CD14-positive monocyte (primary cell): ENCODE measurements around the gene SOBP. TPM values are rescaled to one million over a fixed set of nuclear protein-coding genes. Genes with fewer than 3 reads are reported as not detected.
A peak's percentile ranks its signal among the peaks of the same experiment; 100 is the strongest.

Experiments
- DNase-seq, 3 donors: peaks; one replicate each; pipeline ENCODE4 v3.0.0-alpha.2; 2011 to 2022
- H2AFZ ChIP-seq: 2 replicates; pipeline ENCODE4 v1.6.0; 2012; ENCODE audit warnings: mild to moderate bottlenecking, low read depth, low read length, inconsistent platforms; ENCODE audit not compliant: insufficient read depth, poor library complexity, severe bottlenecking
- H3K27ac ChIP-seq, 2 donors: 1 replicate in 1 of 2; 2 replicates in 1 of 2; pipeline ENCODE4 v1.5.1; 2012 to 2013; ENCODE audit warnings: low read length in 2 of 2, control low read depth in 1 of 2, inconsistent platforms in 1 of 2, low read depth in 1 of 2, mild to moderate bottlenecking in 1 of 2
- H3K27me3 ChIP-seq, 2 donors: one replicate each; pipeline versions ENCODE4 v1.6.0 to v1.6.1; 2011 to 2013; ENCODE audit warnings: low read length in 2 of 2; ENCODE audit not compliant: control insufficient read depth in 2 of 2, insufficient read depth in 2 of 2
- H3K36me3 ChIP-seq, 2 donors: replicated peaks in 1 of 2; 1 replicate in 1 of 2; 2 replicates in 1 of 2; pipeline versions ENCODE4 v1.5.1 to v1.6.1; 2012 to 2013; ENCODE audit warnings: low read length in 2 of 2, control low read depth in 1 of 2, inconsistent platforms in 1 of 2, mild to moderate bottlenecking in 1 of 2; ENCODE audit not compliant: insufficient read depth in 2 of 2, control insufficient read depth in 1 of 2
- H3K4me1 ChIP-seq, 2 donors: 1 replicate in 1 of 2; 2 replicates in 1 of 2; pipeline versions ENCODE4 v1.5.1 to v1.6.1; 2012 to 2013; ENCODE audit warnings: low read length in 2 of 2, control low read depth in 1 of 2, inconsistent platforms in 1 of 2, mild to moderate bottlenecking in 1 of 2, moderate library complexity in 1 of 2; ENCODE audit not compliant: insufficient read depth in 2 of 2, control insufficient read depth in 1 of 2
- H3K4me2 ChIP-seq: replicated peaks from 2 replicates; pipeline ENCODE3; 2012; ENCODE audit warnings: low read length, moderate library complexity, mild to moderate bottlenecking; ENCODE audit not compliant: poor library complexity, severe bottlenecking; ENCODE audit errors: extremely low read depth
- H3K4me3 ChIP-seq, 3 experiments: fragments of 200-600 bp in 1 of 3; sonication (generic) in 1 of 3; replicated peaks in 1 of 3; 1 replicate in 2 of 3; 2 replicates in 1 of 3; pipeline ENCODE4 v1.5.1; 2011 to 2013; ENCODE audit warnings: low read length in 3 of 3, mild to moderate bottlenecking in 3 of 3, control low read depth in 2 of 3, low read depth in 2 of 3, inconsistent platforms in 1 of 3, moderate library complexity in 1 of 3
- H3K79me2 ChIP-seq: 2 replicates; pipeline ENCODE4 v1.6.0; 2012; ENCODE audit warnings: mild to moderate bottlenecking, control low read depth, inconsistent platforms, low read length, moderate library complexity; ENCODE audit not compliant: insufficient read depth
- H3K9ac ChIP-seq: 2 replicates; pipeline ENCODE4 v1.6.0; 2017; ENCODE audit warnings: low read length, mild to moderate bottlenecking; ENCODE audit not compliant: insufficient read depth, poor library complexity, severe bottlenecking
- H3K9me3 ChIP-seq, 2 donors: replicated peaks in 1 of 2; 1 replicate in 1 of 2; 2 replicates in 1 of 2; pipeline versions ENCODE4 v1.5.1 to v1.6.1; 2012 to 2013; ENCODE audit warnings: low read length in 2 of 2, control low read depth in 1 of 2; ENCODE audit not compliant: control insufficient read depth in 1 of 2, insufficient read depth in 1 of 2
- H4K20me1 ChIP-seq: 2 replicates; pipeline ENCODE4 v1.6.0; 2012; ENCODE audit warnings: mild to moderate bottlenecking, low read length, control low read depth, moderate library complexity; ENCODE audit not compliant: insufficient read depth
- H3K27ac Mint-ChIP-seq, 7 donors: one replicate each; pipeline ENCODE4 v1.8.0; 2020; ENCODE audit warnings: mild to moderate bottlenecking in 7 of 7, mixed read lengths in 7 of 7, moderate library complexity in 6 of 7, inconsistent platforms in 2 of 7
- H3K27me3 Mint-ChIP-seq, 3 donors: one replicate each; pipeline ENCODE4 v1.8.0; 2021 to 2022; ENCODE audit warnings: low read depth in 3 of 3, mild to moderate bottlenecking in 3 of 3, mixed read lengths in 3 of 3, moderate library complexity in 3 of 3, inconsistent platforms in 1 of 3
- H3K36me3 Mint-ChIP-seq, 2 donors: one replicate each; pipeline ENCODE4 v1.8.0; 2020; ENCODE audit warnings: mixed read lengths in 2 of 2, inconsistent platforms in 1 of 2, mild to moderate bottlenecking in 1 of 2
- H3K4me1 Mint-ChIP-seq: one replicate; pipeline ENCODE4 v1.8.0; 2020; ENCODE audit warnings: mild to moderate bottlenecking, mixed read lengths
- H3K4me3 Mint-ChIP-seq, 2 donors: one replicate each; pipeline ENCODE4 v1.8.0; 2020; ENCODE audit warnings: mild to moderate bottlenecking in 2 of 2, mixed read lengths in 2 of 2, moderate library complexity in 1 of 2
- H3K9me3 Mint-ChIP-seq, 7 donors: one replicate each; pipeline ENCODE4 v1.8.0; 2020 to 2022; ENCODE audit warnings: mixed read lengths in 7 of 7, mild to moderate bottlenecking in 6 of 7, moderate library complexity in 6 of 7, inconsistent platforms in 2 of 7
- CTCF ChIP-seq: fragments of 200-600 bp; IDR thresholded peaks from one replicate; pipeline ENCODE4 v1.8.0; 2022; ENCODE audit warnings: antibody characterized with exemption, mild to moderate bottlenecking
- WGBS: methylation state at CpG from one replicate; pipeline ENCODE4 v1.1.5; 2013; ENCODE audit warnings: missing lambda C conversion rate; ENCODE audit not compliant: insufficient coverage; 5-methylcytosine and 5-hydroxymethylcytosine counted together
- intact Hi-C, 2 donors: fragments of 100-400 bp; cut with micrococcal nuclease; formaldehyde crosslinking; loops; one replicate each; pipeline versions ENCODE4 v1.15.0 to v1.15.1; 2023
- polyA plus RNA-seq, 3 donors: library from polyadenylated mRNA; depleted of rRNA in 1 of 3; unstranded in 2 of 3; stranded (reverse) in 1 of 3; fragments of 300-500 nt in 2 of 3; fragments of >200 nt in 1 of 3; fragmentation: Illumina TruSeq in 2 of 3; gene quantifications; 1 replicate in 2 of 3; 2 replicates in 1 of 3; pipeline ENCODE4 v1.2.3, GENCODE V29; 2012 to 2021

Gene SOBP
- polyA plus RNA-seq, 3 donors, result not detected

- WGBS, result 0% methylated on average over 43 of the region's 46 CpGs
- Histone ChIP-seq H3K4me1 (peaks cover 15 to 23% of the 10 kb centered on the region in 2 donors), H3K9me3 (no peaks in the 10 kb centered on the region), H3K4me2 (peak within 1 kb of the TSS; percentile 97), H3K27me3 (no peaks in the 10 kb centered on the region), H3K4me3 (peak within 1 kb of the TSS; percentile 74 to 98 (median 77)), H3K36me3 (no peaks in the 10 kb centered on the region), H3K79me2 (peaks cover 42% of the 10 kb centered on the region), H3K27ac (peak within 1 kb of the TSS; percentile 90 to 92), H3K9ac (peak within 1 kb of the TSS; percentile 84), H4K20me1 (no peaks in the 10 kb centered on the region), H2AFZ (peak within 1 kb of the TSS; percentile 94)
- Mint-ChIP-seq H3K27me3 (no peaks in the 10 kb centered on the region), H3K36me3 (peaks cover 0 to 1% of the 10 kb centered on the region in 2 donors), H3K27ac (peak within 1 kb of the TSS; percentile 95 to 98 (median 98)), H3K4me1 (peaks cover 17% of the 10 kb centered on the region), H3K9me3 (peaks cover 0 to 3% (median 0%) of the 10 kb centered on the region in 7 donors), H3K4me3 (peak within 1 kb of the TSS; percentile 95 to 97)
- intact Hi-C loops, result loop anchor here in 1 of 2 donors (10.0 kb wide), 1 partner anchor 1015 kb away; no protein-coding TSS in a partner anchor
- DNase-seq, result peak; percentile 89 to 94 (median 92)
- peak; percentile 41 for TF ChIP-seq CTCF
These were observed 30.4 kb upstream of the SOBP start, which contains the start of gene PDSS2 for GRCh38 chr6:107459283-107460082. Gene PDSS2, minus strand, starts transcription at chr6:107459564. Its CDS starts 279 bp downstream, at chr6:107459285.

- H3K4me1 Mint-ChIP-seq, result peaks cover 17% of the 10 kb centered on the region
- WGBS, result 3% methylated on average over 10 of the region's 22 CpGs
- H3K9me3 Mint-ChIP-seq, result peaks cover 0 to 3% (median 0%) of the 10 kb centered on the region in 7 donors
- Histone ChIP-seq H3K4me2 (peak overlapping the region; percentile 97), H3K9ac (peak overlapping the region; percentile 84), H3K9me3 (no peaks in the 10 kb centered on the region), H2AFZ (peak overlapping the region; percentile 94), H3K79me2 (peaks cover 36% of the 10 kb centered on the region), H3K27me3 (no peaks in the 10 kb centered on the region), H4K20me1 (no peaks in the 10 kb centered on the region), H3K4me3 (peak overlapping the region; percentile 74 to 98 (median 77)), H3K36me3 (no peaks in the 10 kb centered on the region), H3K27ac (peak overlapping the region; percentile 90 to 92), H3K4me1 (peaks cover 15 to 23% of the 10 kb centered on the region in 2 donors)
- H3K27ac Mint-ChIP-seq, result peak overlapping the region; percentile 95 to 98 (median 98)
- H3K27me3 Mint-ChIP-seq, result no peaks in the 10 kb centered on the region
- TF ChIP-seq CTCF, result no peak
- peak in 2 of 3 donors; percentile 49 to 55 for DNase-seq
- H3K4me3 Mint-ChIP-seq, result peak overlapping the region; percentile 95 to 97
- intact Hi-C loops, result no loop called here
- H3K36me3 Mint-ChIP-seq, result peaks cover 0 to 1% of the 10 kb centered on the region in 2 donors
These were observed 29.8 kb upstream of the SOBP start for GRCh38 chr6:107460083-107460631.
